ENCODE measurements around the gene DPYD.

DNA sequence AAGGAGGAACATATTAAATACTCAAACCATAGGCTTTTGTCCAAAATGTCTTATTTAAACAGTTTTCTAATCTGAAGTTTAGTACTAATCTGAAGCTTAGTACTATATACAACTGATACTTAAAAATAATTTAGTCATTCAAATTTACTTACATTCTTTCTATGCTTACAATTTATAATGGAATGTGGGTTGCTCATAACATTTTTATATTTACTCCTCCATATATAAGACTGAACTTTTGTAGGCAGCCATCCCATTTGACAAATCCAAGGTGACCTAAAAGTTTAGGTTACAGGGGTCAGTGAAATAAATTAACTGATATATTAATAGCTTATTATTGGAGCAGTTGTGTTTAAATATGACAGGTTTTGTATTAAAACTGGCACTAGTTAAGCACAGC lies 570.6 kb downstream of the DPYD start:
- TF ChIP-seq POLR2A (IDR thresholded peaks at IDR 0.05; ENCODE audit: low read length) (no peak), GATA1 (IDR thresholded peaks at IDR 0.05; ENCODE audit: low read depth, low read length) (no peak)
